Left colon (tissue), 2 donors: Measurements from ENCODE around the gene ADAMTS16. TPM values are rescaled to one million over a fixed set of nuclear protein-coding genes. Genes with fewer than 3 reads are reported as not detected.

ENCODE experiments used
- ATAC-seq: fragments of 200-7000 bp; cut with Tn5 transposase; one replicate; pipeline ENCODE4 v1.9.1; 2020; ENCODE audit warnings: mild to moderate bottlenecking, moderate library complexity
- DNase-seq, 2 donors: peaks; one replicate each; pipeline ENCODE4 v3.0.0-alpha.2; 2020
- intact Hi-C, 2 donors: fragments of 100-400 bp; cut with DNase I in 1 of 2; cut with micrococcal nuclease in 1 of 2; formaldehyde crosslinking; loops; one replicate each; pipeline versions ENCODE4 v1.11.2 to v1.14.0; 2022; cut with DNase I, micrococcal nuclease
- total RNA-seq, 2 donors: library from RNA; stranded (reverse); fragmentation: NEBNext Ultra II Directional; extraction: Animal tissue kit (Norgen Biotek cat#: 25700); gene quantifications; one replicate each; pipeline ENCODE4 v1.2.1, GENCODE V29; 2021
- donor health status: DM: no; HTN: no; CAD: no.
- donor health status: DM: yes; HTN: yes; CAD: no.

ADAMTS16 gene
- total RNA-seq, 2 donors from 2014 or later, result 0.31 TPM; not detected in 1

- intact Hi-C loops, result no loop called here
- no peak for ATAC-seq
- no peak for DNase-seq
Measured at GRCh38 chr5:5178580-5178979, 38.5 kb downstream of the ADAMTS16 start.

- DNase-seq (no peak), ATAC-seq (no peak)
- intact Hi-C loops, result no loop called here
Measured at GRCh38 chr5:5179079-5179478, 38.9 kb downstream of the ADAMTS16 start.

GRCh38 chr5:5179597-5179996 lies 39.5 kb downstream of the ADAMTS16 start:
- intact Hi-C loops, result no loop called here
- ATAC-seq (no peak), DNase-seq (no peak)

- intact Hi-C loops, result no loop called here
- no peak for DNase-seq
- no peak for ATAC-seq
Measured at GRCh38 chr5:5181650-5182324, 41.7 kb downstream of the ADAMTS16 start.

GRCh38 chr5:5182508-5183188 lies 42.5 kb downstream of the ADAMTS16 start:
- ATAC-seq (no peak), DNase-seq (no peak)
- intact Hi-C loops, result no loop called here

GRCh38 chr5:5183189-5183699 lies 43.1 kb downstream of the ADAMTS16 start:
- ATAC-seq (no peak), DNase-seq (no peak)
- intact Hi-C loops, result no loop called here

GRCh38 chr5:5183933-5184332 lies 43.8 kb downstream of the ADAMTS16 start:
- DNase-seq (no peak), ATAC-seq (no peak)
- intact Hi-C loops, result no loop called here

- intact Hi-C loops, result no loop called here
- no peak for DNase-seq
- ATAC-seq, result no peak
Measured at GRCh38 chr5:5188376-5189050, 48.4 kb downstream of the ADAMTS16 start.

- intact Hi-C loops, result no loop called here
- no peak for ATAC-seq
Measured at GRCh38 chr5:5189051-5189430, 48.9 kb downstream of the ADAMTS16 start.

GRCh38 chr5:5191906-5192305 lies 51.8 kb downstream of the ADAMTS16 start:
- DNase-seq (no peak), ATAC-seq (no peak)
- intact Hi-C loops, result no loop called here

More at GRCh38 chr5:5189051-5189430, 48.9 kb downstream of the ADAMTS16 start:
- DNase-seq, result no peak

- intact Hi-C loops, result no loop called here
- DNase-seq, result no peak
Measured at GRCh38 chr5:5192681-5193080, 52.6 kb downstream of the ADAMTS16 start.

GRCh38 chr5:5195128-5195918 lies 55.2 kb downstream of the ADAMTS16 start:
- intact Hi-C loops, result no loop called here
- ATAC-seq (no peak), DNase-seq (no peak)

More at GRCh38 chr5:5192681-5193080, 52.6 kb downstream of the ADAMTS16 start:
- ATAC-seq, result no peak

GRCh38 chr5:5198135-5198534 lies 58.0 kb downstream of the ADAMTS16 start:
- intact Hi-C loops, result no loop called here
- no peak for ATAC-seq

GRCh38 chr5:5198815-5199214 lies 58.7 kb downstream of the ADAMTS16 start:
- intact Hi-C loops, result no loop called here
- ATAC-seq (no peak), DNase-seq (no peak)

More at GRCh38 chr5:5198135-5198534, 58.0 kb downstream of the ADAMTS16 start:
- DNase-seq, result no peak

GRCh38 chr5:5199495-5199894 lies 59.4 kb downstream of the ADAMTS16 start:
- intact Hi-C loops, result no loop called here
- no peak for DNase-seq
- no peak for ATAC-seq

GRCh38 chr5:5200133-5200532 lies 60.0 kb downstream of the ADAMTS16 start:
- no peak for ATAC-seq
- intact Hi-C loops, result no loop called here
- DNase-seq, result no peak

- no peak for ATAC-seq
- intact Hi-C loops, result no loop called here
- DNase-seq, result no peak
Measured at GRCh38 chr5:5202321-5202720, 62.2 kb downstream of the ADAMTS16 start.

GRCh38 chr5:5203451-5203850 lies 63.3 kb downstream of the ADAMTS16 start:
- ATAC-seq (no peak), DNase-seq (no peak)
- intact Hi-C loops, result no loop called here

- intact Hi-C loops, result no loop called here
- DNase-seq (no peak), ATAC-seq (no peak)
Measured at GRCh38 chr5:5207828-5208227, 67.7 kb downstream of the ADAMTS16 start.
